Activated naive CD8-positive, alpha-beta T cell treated with anti-CD3 and anti-CD28 coated beads, Interleukin-2, amount 10 ng/mL, durations not matched to agents 7 days and 5 days (primary cell): Measurements from ENCODE around the gene SUGP1. TPM values are rescaled to one million over a fixed set of nuclear protein-coding genes. Genes with fewer than 3 reads are reported as not detected.

Experiments
- ATAC-seq: fragments of 150-1000 bp; cut with Tn5 transposase; one replicate; pipeline ENCODE4 v1.10.0; 2021; ENCODE audit warnings: low read depth, moderate library complexity
- POLR2A ChIA-PET: fragments of 350-600 bp; sonication (Branson Sonifier 250); formaldehyde crosslinking; loops from one replicate; lab custom pipeline; 2021; ENCODE audit warnings: antibody characterized with exemption; lab: Charles Lee
- DNase-seq: peaks from one replicate; pipeline ENCODE4 v3.0.0; 2021
- H3K27ac Mint-ChIP-seq: one replicate; pipeline ENCODE4 v1.8.0; 2022; ENCODE audit warnings: mild to moderate bottlenecking, mixed read lengths
- H3K27me3 Mint-ChIP-seq: one replicate; pipeline ENCODE4 v1.8.0; 2022; ENCODE audit warnings: mild to moderate bottlenecking, moderate library complexity, mixed read lengths
- H3K36me3 Mint-ChIP-seq: one replicate; pipeline ENCODE4 v1.8.0; 2021; ENCODE audit warnings: mild to moderate bottlenecking, mixed read lengths
- H3K4me1 Mint-ChIP-seq: one replicate; pipeline ENCODE4 v1.8.0; 2021; ENCODE audit warnings: mixed read lengths
- H3K4me3 Mint-ChIP-seq: one replicate; pipeline ENCODE4 v1.8.0; 2022; ENCODE audit warnings: mild to moderate bottlenecking, moderate library complexity, mixed read lengths
- H3K9me3 Mint-ChIP-seq: one replicate; pipeline ENCODE4 v1.8.0; 2021; ENCODE audit warnings: mixed read lengths
- total RNA-seq, 2 experiments: library from RNA; stranded (reverse); gene quantifications; one replicate each; pipeline ENCODE4 v1.2.3, GENCODE V29; 2021

The SUGP1 gene
- total RNA-seq, 2 experiments from 2014 or later: 66.8 to 70.6 TPM

DNA sequence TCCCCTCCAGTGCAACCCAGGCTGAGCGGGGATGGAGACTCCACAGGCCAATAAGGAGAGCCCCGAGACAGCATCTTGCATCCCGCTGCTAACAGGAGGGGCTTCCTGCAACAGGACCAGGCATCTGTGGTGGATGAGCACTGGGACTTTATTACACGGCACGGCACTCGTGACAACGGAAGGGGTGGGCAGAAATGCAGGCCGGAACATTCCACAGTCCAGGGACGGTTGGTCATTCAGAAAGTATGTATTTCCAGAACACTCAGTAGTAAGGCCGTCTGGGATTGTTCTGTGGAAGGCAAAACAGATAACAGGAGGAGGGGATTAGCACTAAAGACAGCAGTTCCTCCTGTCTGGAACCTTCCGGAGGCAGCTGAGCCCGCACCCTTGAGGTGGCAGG lies 43.9 kb downstream of the SUGP1 start:
- Mint-ChIP-seq H3K9me3 (no peaks in the 10 kb centered on the region), H3K4me1 (peaks cover 2% of the 10 kb centered on the region), H3K4me3 (no peak overlapping the region), H3K27ac (no peak overlapping the region), H3K27me3 (peaks cover 22% of the 10 kb centered on the region), H3K36me3 (peaks cover 13% of the 10 kb centered on the region)
- ATAC-seq (no peak), DNase-seq (no peak)
- POLR2A ChIA-PET: no interaction called here

DNA sequence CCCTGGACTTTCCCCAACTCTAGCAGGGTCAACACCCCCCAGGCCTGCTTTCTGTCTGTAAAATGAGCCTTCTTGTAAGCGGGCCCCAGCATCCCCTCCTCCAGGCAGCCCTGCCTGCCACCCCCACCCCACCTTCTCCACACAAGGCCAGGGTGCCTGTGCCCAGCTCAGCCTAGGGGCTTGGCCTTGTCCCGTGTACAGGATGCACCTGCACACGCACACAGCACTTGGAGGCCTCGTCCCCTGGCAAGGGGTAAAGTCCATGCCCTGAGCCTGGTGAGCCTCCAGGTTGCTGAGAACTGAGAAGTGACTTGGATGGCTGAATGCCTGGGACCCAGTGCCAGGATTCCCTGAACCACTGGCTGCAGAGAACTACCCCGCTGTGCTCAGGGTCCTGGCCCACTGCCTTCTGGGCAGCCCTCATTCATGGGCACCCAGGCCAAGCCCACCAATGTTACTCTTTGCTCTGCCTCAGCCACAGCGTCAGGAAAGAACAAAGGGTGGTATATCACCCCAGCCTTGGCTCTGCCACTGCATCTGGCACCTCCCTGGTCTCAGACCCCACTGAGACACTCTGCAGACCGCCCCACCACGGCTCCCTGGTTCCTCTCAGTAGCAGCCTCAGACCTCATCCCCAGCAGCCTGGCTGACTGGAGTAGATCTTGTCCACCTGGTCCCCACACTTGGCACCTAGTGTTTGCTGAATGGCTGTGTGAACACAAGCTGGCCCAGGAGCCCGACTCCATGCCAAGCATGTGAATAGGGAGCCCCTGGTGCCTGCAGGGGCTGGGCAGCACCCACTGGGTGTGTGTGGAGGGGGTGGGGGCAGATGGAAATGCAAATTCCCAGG lies 45.4 kb downstream of the SUGP1 start:
- peaks cover 2% of the 10 kb centered on the region for H3K4me1 Mint-ChIP-seq
- H3K27me3 Mint-ChIP-seq: peaks cover 25% of the 10 kb centered on the region
- H3K27ac Mint-ChIP-seq: no peak overlapping the region
- POLR2A ChIA-PET: no interaction called here
- no peaks in the 10 kb centered on the region for H3K9me3 Mint-ChIP-seq
- peaks cover 13% of the 10 kb centered on the region for H3K36me3 Mint-ChIP-seq
- no peak for DNase-seq
- ATAC-seq: no peak
- H3K4me3 Mint-ChIP-seq: no peak overlapping the region

DNA sequence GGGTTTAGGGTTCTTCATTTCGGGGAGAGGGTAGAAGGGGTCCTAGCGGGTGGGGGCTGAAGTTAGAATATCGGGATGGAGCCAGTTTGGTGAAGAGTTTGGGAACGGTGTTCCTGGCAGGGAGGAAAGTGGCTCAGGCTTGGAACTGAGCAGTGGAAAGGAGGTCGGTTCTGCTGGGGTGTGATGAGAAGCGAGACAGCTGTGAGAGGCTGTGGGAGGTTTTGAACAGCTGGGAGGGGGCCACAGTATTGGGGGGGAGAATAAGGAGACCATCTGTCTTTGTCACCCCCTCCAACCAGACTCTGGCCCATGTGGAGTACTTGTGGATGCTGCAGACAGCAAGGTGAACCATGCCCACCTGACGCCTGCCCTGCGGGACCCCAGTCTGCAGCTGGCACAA lies 46.2 kb downstream of the SUGP1 start:
- POLR2A ChIA-PET: no interaction called here
- Mint-ChIP-seq H3K4me3 (no peak overlapping the region), H3K9me3 (no peaks in the 10 kb centered on the region)

DNA sequence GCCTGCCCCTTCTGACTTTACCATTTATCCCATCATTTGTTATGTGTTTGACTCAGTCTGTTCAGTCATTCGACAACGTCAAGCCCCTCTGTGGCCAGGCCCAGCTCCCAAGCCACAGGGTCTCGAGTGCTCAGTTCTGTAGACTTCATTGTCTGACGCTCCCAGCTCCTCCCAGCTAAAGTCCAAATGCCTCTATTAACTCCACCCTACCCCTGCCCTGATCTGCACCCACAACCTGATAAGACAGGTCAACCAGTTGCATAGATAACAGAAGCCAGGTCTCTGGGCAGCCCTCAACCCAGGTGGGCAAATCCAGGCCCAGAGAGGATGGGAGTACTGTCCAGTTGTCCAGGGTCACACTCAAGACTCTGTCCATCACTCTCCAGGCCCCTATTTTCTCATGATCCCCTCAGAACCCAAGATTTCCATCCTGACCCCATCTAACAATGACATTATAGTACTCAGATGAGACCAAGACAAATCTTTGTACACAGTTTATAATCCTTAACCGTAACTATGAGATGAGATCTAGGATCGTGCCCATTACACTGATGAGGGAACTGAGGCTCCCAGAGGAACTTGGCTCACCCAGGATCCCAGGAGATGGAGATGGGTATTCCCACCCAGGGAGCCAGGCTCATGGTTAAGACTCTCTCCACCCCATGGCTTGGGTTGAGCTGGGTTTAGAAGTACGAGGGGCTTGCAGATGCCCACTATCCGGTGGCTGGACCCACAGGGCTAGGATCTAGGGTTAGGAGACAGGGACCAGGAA lies 48.3 kb downstream of the SUGP1 start:
- Mint-ChIP-seq H3K27me3 (peaks cover 26% of the 10 kb centered on the region), H3K9me3 (no peaks in the 10 kb centered on the region), H3K4me3 (no peak overlapping the region), H3K27ac (no peak overlapping the region), H3K36me3 (peaks cover 10% of the 10 kb centered on the region), H3K4me1 (peaks cover 2% of the 10 kb centered on the region)
- DNase-seq: no peak
- no peak for ATAC-seq
- POLR2A ChIA-PET: no interaction called here

More for the DNA sequence above, 46.2 kb downstream of the SUGP1 start:
- no peak for ATAC-seq
- H3K36me3 Mint-ChIP-seq: peaks cover 13% of the 10 kb centered on the region
- peaks cover 2% of the 10 kb centered on the region for H3K4me1 Mint-ChIP-seq
- peaks cover 25% of the 10 kb centered on the region for H3K27me3 Mint-ChIP-seq
- H3K27ac Mint-ChIP-seq: no peak overlapping the region
- no peak for DNase-seq

DNA sequence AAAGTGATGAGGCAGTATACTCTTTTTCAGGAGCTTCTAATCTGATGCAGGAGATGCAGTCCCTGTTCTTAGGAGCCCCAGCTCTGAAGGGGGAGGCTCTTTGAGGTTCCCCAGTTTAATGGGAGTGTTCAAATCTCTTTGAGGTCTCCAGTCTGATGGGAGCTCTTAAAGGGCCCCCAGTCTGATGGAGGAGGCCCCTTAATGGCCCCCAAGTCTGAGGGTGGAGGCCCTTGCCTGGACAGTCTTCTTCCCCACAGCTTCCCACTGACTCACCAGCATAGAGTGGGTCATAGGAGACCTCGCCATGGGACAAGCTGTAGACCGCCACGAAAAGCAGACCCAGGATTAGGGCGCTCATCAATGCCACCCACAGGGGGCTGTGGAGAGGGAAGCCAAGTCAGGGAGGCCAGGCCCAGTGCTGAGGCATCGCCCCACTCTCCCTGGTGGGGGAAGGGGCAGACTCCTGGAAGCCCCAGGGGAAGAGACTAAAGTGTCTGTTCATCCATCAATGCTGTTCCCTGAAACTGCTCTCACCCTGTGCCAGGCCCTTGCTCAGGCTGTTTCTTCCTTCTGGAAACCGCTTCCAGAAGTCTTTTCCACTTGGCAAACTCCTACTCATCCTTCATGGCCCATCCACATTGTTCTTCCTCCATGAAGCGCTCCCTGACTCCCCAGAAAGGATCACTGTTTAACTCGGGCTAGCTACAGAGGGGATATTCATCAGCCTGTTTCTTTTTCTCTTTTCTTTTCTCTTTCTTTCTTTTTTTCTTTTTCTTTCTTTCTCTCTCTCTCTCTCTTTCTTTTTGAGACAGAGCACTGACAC lies 49.3 kb downstream of the SUGP1 start:
- POLR2A ChIA-PET: no interaction called here
- H3K4me1 Mint-ChIP-seq: peaks cover 2% of the 10 kb centered on the region
- H3K4me3 Mint-ChIP-seq: no peak overlapping the region
- H3K27ac Mint-ChIP-seq: no peak overlapping the region
- ATAC-seq (no peak), DNase-seq (no peak)
- peaks cover 6% of the 10 kb centered on the region for H3K36me3 Mint-ChIP-seq
- H3K9me3 Mint-ChIP-seq: no peaks in the 10 kb centered on the region
- peaks cover 26% of the 10 kb centered on the region for H3K27me3 Mint-ChIP-seq

DNA sequence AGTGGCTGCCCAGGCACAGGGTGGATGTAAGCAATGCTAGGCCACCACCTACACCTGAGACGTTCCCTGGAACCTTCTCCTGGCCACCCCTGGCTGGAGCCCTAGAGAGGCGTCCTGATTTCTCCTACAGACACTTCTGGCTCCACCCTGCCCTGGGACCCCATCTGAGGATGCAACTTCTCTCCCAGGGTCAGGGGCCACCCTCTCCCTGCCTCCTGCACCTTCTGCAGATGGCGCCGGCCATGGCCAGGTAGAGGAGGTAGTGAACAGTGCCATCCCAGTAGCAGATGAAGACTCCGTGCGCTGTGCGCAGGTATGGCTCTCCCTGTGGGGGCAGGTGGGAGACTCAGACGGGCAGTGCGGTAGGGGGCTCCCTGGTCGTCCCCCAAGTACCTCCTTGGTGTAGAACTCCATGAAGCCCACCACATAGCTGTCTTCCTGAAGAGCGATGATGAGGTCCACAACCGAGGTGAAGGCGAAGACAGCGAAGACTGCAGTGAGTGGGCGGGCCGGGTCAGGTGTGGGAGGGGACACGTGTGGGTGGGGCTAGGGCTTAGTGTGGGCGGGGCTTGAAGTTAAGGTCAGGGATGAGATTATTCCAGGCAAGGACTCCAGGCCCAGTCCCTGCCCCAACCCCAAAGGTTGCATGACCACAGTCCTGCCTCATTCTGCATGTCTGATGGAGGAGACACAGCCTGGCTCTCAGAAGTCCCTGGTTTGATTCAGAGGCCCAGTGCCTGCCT lies 50.2 kb downstream of the SUGP1 start:
- ATAC-seq: no peak
- POLR2A ChIA-PET: no interaction called here
- H3K4me1 Mint-ChIP-seq: peaks cover 2% of the 10 kb centered on the region
- peaks cover 5% of the 10 kb centered on the region for H3K36me3 Mint-ChIP-seq
- peaks cover 31% of the 10 kb centered on the region for H3K27me3 Mint-ChIP-seq
- H3K9me3 Mint-ChIP-seq: no peaks in the 10 kb centered on the region
- H3K27ac Mint-ChIP-seq: no peak overlapping the region
- no peak for DNase-seq
- no peak overlapping the region for H3K4me3 Mint-ChIP-seq

DNA sequence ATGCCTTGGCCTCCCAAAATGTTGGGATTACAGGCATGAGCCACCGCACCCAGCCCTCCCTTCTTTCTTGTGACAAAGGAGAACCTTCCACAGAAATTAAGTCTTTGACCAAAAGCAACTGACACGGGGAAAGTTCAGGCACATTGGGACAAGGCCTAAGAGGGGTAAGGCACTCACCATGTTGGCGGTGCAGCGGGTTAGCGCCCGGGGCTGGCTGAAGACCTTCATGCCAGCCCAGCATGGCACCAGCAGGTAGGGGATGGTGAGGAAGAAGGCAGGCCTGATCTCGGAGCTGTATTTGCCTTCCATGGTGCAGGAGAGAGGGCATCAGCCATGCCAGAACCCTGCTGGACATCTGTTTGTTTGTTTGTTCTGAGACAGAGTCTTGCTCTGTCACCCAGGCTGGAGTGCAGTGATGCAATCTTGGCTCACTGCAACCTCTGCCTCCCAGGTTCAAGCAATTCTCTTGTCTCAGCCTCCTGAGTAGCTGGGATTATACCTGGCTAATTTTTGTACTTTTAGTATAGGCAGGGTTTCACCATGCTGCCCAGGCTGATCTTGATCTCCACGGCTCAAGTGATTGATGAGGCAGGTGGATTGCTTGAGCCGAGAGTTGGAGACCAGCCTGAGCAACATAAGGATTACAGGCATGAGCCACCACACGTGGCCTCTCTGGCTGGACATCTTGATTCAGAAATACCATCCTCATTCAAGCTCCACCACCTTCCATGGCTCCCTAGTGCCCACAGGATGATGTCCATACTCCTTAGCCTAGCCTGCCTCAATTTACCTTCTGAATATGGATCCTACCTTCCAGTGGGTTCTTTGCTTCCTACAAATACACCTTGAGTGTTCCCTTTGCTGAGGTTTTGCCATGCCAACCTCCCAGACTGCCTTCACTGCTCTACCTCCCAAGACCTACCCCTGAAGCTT lies 51.6 kb downstream of the SUGP1 start:
- POLR2A ChIA-PET: no interaction called here
- peaks cover 2% of the 10 kb centered on the region for H3K4me1 Mint-ChIP-seq
- H3K27me3 Mint-ChIP-seq: peaks cover 32% of the 10 kb centered on the region
- no peaks in the 10 kb centered on the region for H3K9me3 Mint-ChIP-seq
- H3K4me3 Mint-ChIP-seq: no peak overlapping the region
- DNase-seq (no peak), ATAC-seq (no peak)
- H3K27ac Mint-ChIP-seq: no peak overlapping the region
- peaks cover 3% of the 10 kb centered on the region for H3K36me3 Mint-ChIP-seq

DNA sequence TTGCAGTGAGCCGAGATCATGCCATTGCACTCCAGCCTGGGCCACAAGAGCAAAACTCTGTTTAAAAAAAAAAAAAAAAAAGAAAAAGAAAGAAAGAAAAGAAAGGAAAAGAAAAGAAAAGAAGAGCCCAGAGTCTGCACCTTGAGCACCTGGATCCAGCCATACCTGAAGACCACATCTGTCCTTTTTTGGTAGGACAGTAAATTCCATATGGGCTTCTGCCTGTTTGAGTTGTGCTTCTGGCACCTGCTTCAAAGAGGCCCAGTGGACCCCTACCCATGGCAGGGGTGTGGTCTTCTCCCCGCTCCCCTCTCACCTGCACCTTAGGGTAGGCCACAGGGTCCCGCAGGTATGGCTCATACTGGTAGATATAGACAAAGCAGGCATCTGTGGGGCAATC lies 53.0 kb downstream of the SUGP1 start:
- no peaks in the 10 kb centered on the region for H3K36me3 Mint-ChIP-seq
- no peak overlapping the region for H3K4me3 Mint-ChIP-seq
- H3K4me1 Mint-ChIP-seq: peaks cover 2% of the 10 kb centered on the region
- no peak overlapping the region for H3K27ac Mint-ChIP-seq
- peaks cover 36% of the 10 kb centered on the region for H3K27me3 Mint-ChIP-seq
- ATAC-seq (no peak), DNase-seq (no peak)
- H3K9me3 Mint-ChIP-seq: no peaks in the 10 kb centered on the region
- POLR2A ChIA-PET: interaction anchor here (0.6 kb wide), 1 partner anchor 1902 kb away, joined by 3 read pairs; no protein-coding TSS in a partner anchor

DNA sequence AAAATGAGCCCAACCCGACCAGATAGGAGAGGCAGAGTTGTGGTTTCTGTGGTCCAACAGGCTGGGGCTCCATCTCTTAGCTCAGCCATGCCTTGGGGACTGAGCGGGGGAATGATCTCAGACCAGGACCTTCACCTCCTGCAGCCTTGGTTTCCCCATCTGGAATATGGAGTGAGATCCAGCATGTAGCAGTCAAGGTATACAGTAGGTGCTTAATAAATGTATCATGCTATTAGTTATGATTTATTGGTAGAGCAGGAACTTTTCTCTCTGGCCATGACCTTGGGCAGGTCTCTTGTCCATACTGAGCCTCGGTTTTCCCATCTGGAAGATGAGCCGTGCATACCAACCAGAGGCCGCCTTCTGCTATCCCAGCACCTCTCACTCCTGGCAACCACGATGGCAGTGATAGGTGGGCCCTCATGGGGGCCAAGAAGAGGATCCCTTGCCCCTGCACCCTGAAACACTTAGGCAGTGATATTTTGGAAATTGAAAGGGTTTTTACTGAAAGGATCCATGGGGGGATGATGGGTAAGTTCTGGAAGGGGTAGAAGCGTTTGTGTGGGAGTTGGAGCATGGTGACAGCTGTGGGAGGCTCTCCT lies 56.3 kb downstream of the SUGP1 start:
- H3K4me3 Mint-ChIP-seq: no peak overlapping the region
- DNase-seq (no peak), ATAC-seq (no peak)
- peaks cover 48% of the 10 kb centered on the region for H3K27me3 Mint-ChIP-seq
- H3K4me1 Mint-ChIP-seq: peaks cover 6% of the 10 kb centered on the region
- no peaks in the 10 kb centered on the region for H3K9me3 Mint-ChIP-seq
- no peak overlapping the region for H3K27ac Mint-ChIP-seq
- POLR2A ChIA-PET: no interaction called here
- peaks cover 1% of the 10 kb centered on the region for H3K36me3 Mint-ChIP-seq

DNA sequence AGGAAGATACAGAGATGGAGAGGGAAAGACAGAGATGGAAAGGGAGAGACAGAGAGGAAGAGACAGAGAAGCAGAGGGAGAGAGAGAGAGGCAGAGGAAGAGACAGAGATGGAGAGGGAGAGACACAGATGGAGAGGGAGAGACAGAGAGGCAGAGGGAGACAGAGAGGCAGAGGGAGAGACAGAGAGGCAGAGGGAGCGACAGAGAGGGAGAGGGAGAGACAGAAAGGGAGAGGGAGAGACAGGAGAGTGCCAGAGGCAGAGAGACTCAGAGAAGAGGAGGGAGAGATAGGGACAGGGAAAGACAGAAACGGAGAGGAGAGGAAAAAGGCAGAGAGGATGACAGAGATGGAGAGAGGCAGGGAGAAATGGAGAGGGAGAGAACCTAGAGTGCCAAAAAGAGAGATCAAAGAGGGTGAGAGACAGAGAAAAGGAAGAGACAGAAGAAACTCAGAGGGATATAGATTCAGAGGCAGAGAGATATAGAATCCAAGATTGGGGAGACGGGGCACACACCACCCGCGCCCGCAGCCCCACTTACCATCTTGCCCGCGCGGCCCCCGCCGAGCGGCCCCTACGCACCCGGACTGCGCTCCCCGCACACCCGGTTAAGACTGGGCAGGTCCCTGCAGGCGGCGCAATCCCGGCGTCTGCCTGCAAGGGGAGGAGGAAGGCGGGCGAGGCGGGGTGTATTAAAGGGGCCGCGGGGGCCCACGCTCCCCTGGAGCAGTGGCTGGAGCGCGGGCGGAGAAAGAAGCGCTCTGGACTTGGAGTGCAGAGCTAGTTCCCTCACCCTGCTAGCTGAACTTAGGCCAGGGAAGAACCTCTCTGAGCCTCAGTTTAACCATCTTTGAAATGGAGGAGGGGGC lies 57.9 kb downstream of the SUGP1 start:
- peaks cover 1% of the 10 kb centered on the region for H3K36me3 Mint-ChIP-seq
- no peak overlapping the region for H3K27ac Mint-ChIP-seq
- POLR2A ChIA-PET: no interaction called here
- no peak for DNase-seq
- no peak for ATAC-seq
- no peak overlapping the region for H3K4me3 Mint-ChIP-seq
- H3K4me1 Mint-ChIP-seq: peaks cover 6% of the 10 kb centered on the region
- no peaks in the 10 kb centered on the region for H3K9me3 Mint-ChIP-seq
- peaks cover 47% of the 10 kb centered on the region for H3K27me3 Mint-ChIP-seq
